Neutrophil (primary cell): ENCODE data around the gene TIAM1.

Experiments
- H3K27ac ChIP-seq: fragments of 200-600 bp; sonication (generic); 2 replicates; pipeline ENCODE4 v1.5.1; 2016; ENCODE audit warnings: mild to moderate bottlenecking, moderate library complexity
- H3K27me3 ChIP-seq: fragments of 200-600 bp; sonication (generic); 2 replicates; pipeline ENCODE4 v1.6.0; 2016; ENCODE audit warnings: mild to moderate bottlenecking
- H3K36me3 ChIP-seq: fragments of 200-600 bp; sonication (generic); 2 replicates; pipeline ENCODE4 v1.5.1; 2017
- H3K4me1 ChIP-seq, 2 experiments: fragments of 200-600 bp in 1 of 2; sonication (generic) in 1 of 2; 1 replicate in 1 of 2; 2 replicates in 1 of 2; pipeline versions ENCODE4 v1.5.1 to v1.6.1; 2013 to 2016; ENCODE audit warnings: low read depth in 1 of 2, low read length in 1 of 2, mild to moderate bottlenecking in 1 of 2, moderate library complexity in 1 of 2; ENCODE audit not compliant: control insufficient read depth in 1 of 2, insufficient read depth in 1 of 2
- H3K4me3 ChIP-seq, 2 experiments: fragments of 200-600 bp in 1 of 2; sonication (generic) in 1 of 2; 1 replicate in 1 of 2; 2 replicates in 1 of 2; pipeline ENCODE4 v1.5.1; 2013 to 2016; ENCODE audit warnings: low read depth in 1 of 2, low read length in 1 of 2, mild to moderate bottlenecking in 1 of 2, moderate library complexity in 1 of 2
- H3K9me3 ChIP-seq: fragments of 200-600 bp; sonication (generic); 2 replicates; pipeline ENCODE4 v1.5.1; 2016
- CTCF ChIP-seq: fragments of 200-600 bp; sonication (generic); IDR thresholded peaks from 2 replicates; pipeline ENCODE4 v1.5.1; 2016; ENCODE audit warnings: antibody characterized with exemption

The TIAM1 gene

GRCh38 chr21:31252611-31253010 lies 91.5 kb downstream of the TIAM1 start:
- Histone ChIP-seq H3K4me1 (no peaks in the 10 kb centered on the region), H3K27ac (no peak overlapping the region), H3K9me3 (no peaks in the 10 kb centered on the region), H3K36me3 (no peaks in the 10 kb centered on the region), H3K4me3 (no peak overlapping the region), H3K27me3 (no peaks in the 10 kb centered on the region)
- TF ChIP-seq CTCF, result no peak

- Histone ChIP-seq H3K27ac (no peak overlapping the region), H3K9me3 (no peaks in the 10 kb centered on the region), H3K27me3 (no peaks in the 10 kb centered on the region), H3K36me3 (no peaks in the 10 kb centered on the region), H3K4me3 (no peak overlapping the region), H3K4me1 (no peaks in the 10 kb centered on the region)
- TF ChIP-seq CTCF, result no peak
These were observed 92.0 kb downstream of the TIAM1 start for GRCh38 chr21:31252091-31252490.

GRCh38 chr21:31251686-31252085 lies 92.4 kb downstream of the TIAM1 start:
- Histone ChIP-seq H3K9me3 (no peaks in the 10 kb centered on the region), H3K4me3 (no peak overlapping the region), H3K27ac (no peak overlapping the region), H3K4me1 (no peaks in the 10 kb centered on the region), H3K27me3 (no peaks in the 10 kb centered on the region), H3K36me3 (no peaks in the 10 kb centered on the region)
- no peak for TF ChIP-seq CTCF

- no peaks in the 10 kb centered on the region for H3K36me3 ChIP-seq
- no peak for TF ChIP-seq CTCF
- no peaks in the 10 kb centered on the region for H3K9me3 ChIP-seq
- no peaks in the 10 kb centered on the region for H3K4me1 ChIP-seq
- no peak overlapping the region for H3K27ac ChIP-seq
- H3K27me3 ChIP-seq, result no peaks in the 10 kb centered on the region
- no peak overlapping the region for H3K4me3 ChIP-seq
These were observed 95.5 kb downstream of the TIAM1 start for GRCh38 chr21:31248598-31248997.

- no peaks in the 10 kb centered on the region for H3K9me3 ChIP-seq
- H3K4me1 ChIP-seq, result no peaks in the 10 kb centered on the region
- H3K27me3 ChIP-seq, result no peaks in the 10 kb centered on the region
- no peaks in the 10 kb centered on the region for H3K36me3 ChIP-seq
- TF ChIP-seq CTCF, result no peak
- no peak overlapping the region for H3K27ac ChIP-seq
- no peak overlapping the region for H3K4me3 ChIP-seq
These were observed 100.5 kb downstream of the TIAM1 start for GRCh38 chr21:31243611-31244010.

GRCh38 chr21:31236528-31236927 lies 107.5 kb downstream of the TIAM1 start:
- H3K9me3 ChIP-seq, result no peaks in the 10 kb centered on the region
- H3K27me3 ChIP-seq, result no peaks in the 10 kb centered on the region
- no peak overlapping the region for H3K4me3 ChIP-seq
- no peaks in the 10 kb centered on the region for H3K36me3 ChIP-seq
- no peaks in the 10 kb centered on the region for H3K4me1 ChIP-seq
- H3K27ac ChIP-seq, result no peak overlapping the region
- no peak for TF ChIP-seq CTCF
